HG03439 (cell line): Measurements from ENCODE around the gene KCNQ1.

ENCODE experiments used
- ATAC-seq: cut with Tn5 transposase; IDR thresholded peaks from one replicate; pipeline ENCODE4 v1.9.1; 2021; ENCODE audit warnings: mild to moderate bottlenecking, moderate library complexity; ENCODE audit not compliant: unreplicated experiment

The KCNQ1 gene

GRCh38 chr11:2770096-2770751 lies 325.4 kb downstream of the KCNQ1 start:
- no peak for ATAC-seq

GRCh38 chr11:2770761-2771301 lies 326.0 kb downstream of the KCNQ1 start:
- no peak for ATAC-seq

- ATAC-seq = no peak
Measured at GRCh38 chr11:2771758-2772466, 327.1 kb downstream of the KCNQ1 start.

- no peak for ATAC-seq
Measured at GRCh38 chr11:2772544-2773031, 327.8 kb downstream of the KCNQ1 start.

- no peak for ATAC-seq
Measured at GRCh38 chr11:2774173-2775082, 329.6 kb downstream of the KCNQ1 start.

GRCh38 chr11:2775083-2775625 lies 330.3 kb downstream of the KCNQ1 start:
- ATAC-seq = no peak

GRCh38 chr11:2775626-2776350 lies 331.0 kb downstream of the KCNQ1 start:
- ATAC-seq = no peak

GRCh38 chr11:2776351-2777061 lies 331.7 kb downstream of the KCNQ1 start:
- no peak for ATAC-seq

GRCh38 chr11:2777386-2777785 lies 332.6 kb downstream of the KCNQ1 start:
- no peak for ATAC-seq

GRCh38 chr11:2777871-2778629 lies 333.2 kb downstream of the KCNQ1 start:
- ATAC-seq = no peak

GRCh38 chr11:2778630-2779498 lies 334.1 kb downstream of the KCNQ1 start:
- no peak for ATAC-seq

- ATAC-seq = no peak
Measured at GRCh38 chr11:2779499-2779980, 334.7 kb downstream of the KCNQ1 start.

GRCh38 chr11:2779981-2780849 lies 335.4 kb downstream of the KCNQ1 start:
- no peak for ATAC-seq

GRCh38 chr11:2780850-2781407 lies 336.1 kb downstream of the KCNQ1 start:
- ATAC-seq = no peak

- no peak for ATAC-seq
Measured at GRCh38 chr11:2781408-2782274, 336.8 kb downstream of the KCNQ1 start.
